Measurements from ENCODE around the gene CHCHD6.
A peak's percentile ranks its signal among the peaks of the same experiment; 100 is the strongest.

Gene CHCHD6

DNA sequence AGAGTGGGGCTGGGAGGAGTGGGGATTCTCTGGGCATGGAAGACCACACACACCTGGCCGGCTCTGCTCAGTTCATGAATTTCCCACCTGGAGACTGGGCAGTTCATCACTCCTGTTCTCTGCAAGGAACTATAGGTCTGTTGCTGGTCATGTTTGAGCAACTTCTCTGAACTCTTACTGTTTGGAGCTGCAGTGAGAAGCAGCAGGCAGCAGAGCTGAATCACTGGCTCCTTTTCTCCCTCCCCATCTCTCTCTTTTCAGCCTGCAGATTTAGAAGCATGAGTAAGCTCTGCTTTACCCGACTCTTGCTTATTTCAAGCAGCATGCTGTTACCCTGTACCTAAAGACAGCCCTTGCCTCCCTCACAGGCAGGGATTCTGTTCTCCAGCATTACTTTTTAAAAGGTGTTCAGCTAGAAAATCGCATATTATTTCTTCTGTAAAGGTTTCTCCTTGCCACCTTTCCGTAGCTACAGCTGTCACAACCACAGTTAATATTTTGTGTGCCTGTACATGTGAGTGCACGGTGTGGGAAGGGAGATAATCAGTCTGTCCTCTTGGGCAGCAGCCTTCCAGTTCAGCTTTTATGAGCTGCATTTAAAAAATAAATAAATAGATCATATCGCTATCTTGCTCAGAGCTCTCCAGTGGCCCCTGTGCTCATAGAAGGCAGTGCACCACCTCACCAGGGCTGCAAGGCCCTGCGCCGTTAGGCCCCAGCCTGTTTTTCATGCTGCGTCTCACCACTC is 131.6 kb downstream of the CHCHD6 start:
- H3K9me3 ChIP-seq (ENCODE audit: control insufficient read depth, insufficient read depth, low read length): no peaks in the 10 kb centered on the region
- H3K9ac ChIP-seq (ENCODE audit: low read depth, low read length): no peak overlapping the region
- no peaks in the 10 kb centered on the region for H3K36me3 ChIP-seq (ENCODE audit: control insufficient read depth, insufficient read depth, low read length)
- H3K27ac ChIP-seq (ENCODE audit: low read depth, low read length): peak overlapping the region; percentile 27
- no peaks in the 10 kb centered on the region for H3K4me1 ChIP-seq (ENCODE audit: control insufficient read depth, insufficient read depth, low read length)
- H3K4me3 ChIP-seq (ENCODE audit: low read depth, low read length): no peak overlapping the region
- no peaks in the 10 kb centered on the region for H3K27me3 ChIP-seq (ENCODE audit: control insufficient read depth, insufficient read depth, low read length)

DNA sequence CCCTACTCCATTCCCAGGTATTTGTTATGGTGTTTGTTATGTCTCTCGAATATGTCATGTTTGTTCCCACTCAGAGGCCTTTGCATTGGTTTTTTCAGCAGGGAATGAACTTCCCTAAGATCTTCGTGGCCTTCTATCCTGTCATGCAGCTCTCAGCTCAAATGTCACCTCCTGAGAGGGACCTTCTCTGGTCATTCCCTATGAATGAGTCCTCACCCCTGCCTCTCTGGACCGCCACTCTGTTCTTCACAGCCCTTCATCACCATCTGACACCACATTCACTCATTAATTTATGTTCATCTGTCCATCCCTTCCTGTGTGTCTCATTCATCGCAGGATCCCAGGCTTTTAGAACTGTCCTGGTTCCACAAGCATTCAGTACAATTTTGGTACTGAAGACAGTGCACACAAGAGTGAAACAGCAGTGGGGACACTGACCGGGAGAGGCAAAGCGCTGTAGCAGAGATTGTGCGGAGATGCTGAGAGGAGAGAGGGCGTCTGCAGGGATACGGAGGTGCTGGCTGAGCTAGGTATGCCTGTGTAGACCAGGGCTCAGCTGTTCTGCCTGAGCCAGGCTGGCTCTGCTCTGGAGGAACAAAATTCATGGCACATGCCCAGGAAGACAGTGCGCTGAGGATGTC is 132.3 kb downstream of the CHCHD6 start:
- Histone ChIP-seq H3K4me3 (ENCODE audit: low read depth, low read length) (no peak overlapping the region), H3K9me3 (ENCODE audit: control insufficient read depth, insufficient read depth, low read length) (no peaks in the 10 kb centered on the region), H3K27ac (ENCODE audit: low read depth, low read length) (no peak overlapping the region), H3K27me3 (ENCODE audit: control insufficient read depth, insufficient read depth, low read length) (no peaks in the 10 kb centered on the region), H3K36me3 (ENCODE audit: control insufficient read depth, insufficient read depth, low read length) (no peaks in the 10 kb centered on the region), H3K9ac (ENCODE audit: low read depth, low read length) (no peak overlapping the region), H3K4me1 (ENCODE audit: control insufficient read depth, insufficient read depth, low read length) (no peaks in the 10 kb centered on the region)

DNA sequence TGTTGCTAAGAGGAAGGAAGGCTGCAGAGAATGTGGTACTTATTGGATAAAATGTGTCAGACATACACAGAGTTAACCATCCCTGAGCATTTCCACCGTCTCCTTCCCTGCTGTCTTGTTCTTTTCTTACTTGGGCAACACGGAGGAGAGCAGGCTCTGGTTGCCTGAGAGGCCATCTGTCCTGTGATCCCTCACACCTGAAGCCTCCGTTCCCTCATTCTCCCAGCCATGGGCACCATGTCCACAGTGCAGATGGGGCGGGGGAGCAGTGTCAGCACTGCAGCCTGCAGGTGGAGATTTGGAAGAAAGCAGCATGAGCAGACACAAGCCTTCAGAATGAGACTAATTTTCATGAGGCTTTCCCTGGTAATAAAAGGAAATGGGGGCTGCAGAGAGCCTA is 133.7 kb downstream of the CHCHD6 start:
- Histone ChIP-seq H3K4me1 (ENCODE audit: control insufficient read depth, insufficient read depth, low read length) (no peaks in the 10 kb centered on the region), H3K4me3 (ENCODE audit: low read depth, low read length) (no peak overlapping the region), H3K36me3 (ENCODE audit: control insufficient read depth, insufficient read depth, low read length) (no peaks in the 10 kb centered on the region), H3K27ac (ENCODE audit: low read depth, low read length) (no peak overlapping the region), H3K9me3 (ENCODE audit: control insufficient read depth, insufficient read depth, low read length) (no peaks in the 10 kb centered on the region), H3K27me3 (ENCODE audit: control insufficient read depth, insufficient read depth, low read length) (no peaks in the 10 kb centered on the region), H3K9ac (ENCODE audit: low read depth, low read length) (no peak overlapping the region)

DNA sequence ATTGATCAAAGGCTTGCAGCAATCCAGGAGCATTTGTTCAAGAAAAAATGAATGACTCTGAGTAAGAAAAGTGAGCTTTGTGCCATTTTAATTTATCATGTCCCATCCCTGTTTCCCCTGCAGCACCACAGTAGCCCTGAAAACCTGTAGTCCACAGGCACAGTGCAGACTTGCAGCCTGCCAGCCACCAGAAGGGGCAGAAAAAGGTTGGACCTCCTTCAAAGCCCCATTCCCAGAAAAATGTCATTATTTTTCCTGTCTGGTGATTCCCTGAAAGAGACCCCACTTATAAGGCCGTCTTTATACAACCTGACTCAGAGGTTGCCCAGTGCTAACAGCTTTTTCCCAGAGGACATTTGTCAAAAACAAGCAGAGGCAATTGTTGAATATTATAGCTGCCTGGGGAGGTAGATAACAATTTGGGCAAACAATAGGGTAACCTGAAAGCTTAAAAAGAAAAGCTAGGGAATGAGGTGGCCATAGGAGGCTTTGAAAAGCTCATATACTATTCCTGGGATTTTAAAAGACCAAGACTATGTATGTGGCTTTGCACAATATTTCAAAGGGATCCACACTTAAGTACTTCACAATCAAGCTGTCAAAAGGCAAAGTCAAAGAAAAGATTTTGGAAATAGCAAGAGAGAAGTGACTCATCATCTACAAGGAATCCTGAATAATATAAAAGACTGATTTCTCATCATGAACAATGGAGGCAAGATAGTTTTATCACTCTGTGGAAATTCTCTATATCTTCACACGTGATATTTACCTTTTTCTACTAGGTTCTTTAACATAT is 142.1 kb downstream of the CHCHD6 start:
- H3K27me3 ChIP-seq (ENCODE audit: control insufficient read depth, insufficient read depth, low read length): no peaks in the 10 kb centered on the region
- H3K27ac ChIP-seq (ENCODE audit: low read depth, low read length): peak overlapping the region; percentile 16
- H3K4me1 ChIP-seq (ENCODE audit: control insufficient read depth, insufficient read depth, low read length): peaks cover 18% of the 10 kb centered on the region
- H3K4me3 ChIP-seq (ENCODE audit: low read depth, low read length): no peak overlapping the region
- no peaks in the 10 kb centered on the region for H3K36me3 ChIP-seq (ENCODE audit: control insufficient read depth, insufficient read depth, low read length)
- no peak overlapping the region for H3K9ac ChIP-seq (ENCODE audit: low read depth, low read length)
- no peaks in the 10 kb centered on the region for H3K9me3 ChIP-seq (ENCODE audit: control insufficient read depth, insufficient read depth, low read length)

GRCh38 chr3:126847061-126847460 is 143.0 kb downstream of the CHCHD6 start:
- no peaks in the 10 kb centered on the region for H3K9me3 ChIP-seq (ENCODE audit: control insufficient read depth, insufficient read depth, low read length)
- H3K9ac ChIP-seq (ENCODE audit: low read depth, low read length): no peak overlapping the region
- H3K27me3 ChIP-seq (ENCODE audit: control insufficient read depth, insufficient read depth, low read length): no peaks in the 10 kb centered on the region
- H3K27ac ChIP-seq (ENCODE audit: low read depth, low read length): no peak overlapping the region
- H3K4me3 ChIP-seq (ENCODE audit: low read depth, low read length): no peak overlapping the region
- peaks cover 27% of the 10 kb centered on the region for H3K4me1 ChIP-seq (ENCODE audit: control insufficient read depth, insufficient read depth, low read length)
- no peaks in the 10 kb centered on the region for H3K36me3 ChIP-seq (ENCODE audit: control insufficient read depth, insufficient read depth, low read length)

DNA sequence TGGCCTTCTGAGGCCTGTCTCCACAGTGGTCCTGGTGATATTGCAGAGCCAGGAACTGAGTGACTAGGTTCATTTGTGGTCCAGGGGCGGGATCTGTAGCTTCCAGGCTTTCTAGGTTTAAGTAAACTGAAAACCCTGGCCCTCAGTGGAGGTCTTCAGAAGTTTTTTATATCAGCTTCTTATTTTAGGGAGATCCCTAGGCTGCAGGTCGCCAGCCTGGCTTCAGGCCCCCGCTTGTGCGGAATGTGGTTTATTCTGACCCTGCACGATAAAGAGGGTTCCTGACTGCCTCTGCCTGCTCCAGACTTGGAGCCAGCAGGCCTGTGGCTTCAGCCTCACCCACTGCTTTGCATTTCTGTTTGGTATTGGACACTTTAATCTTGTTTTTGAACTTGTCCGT is 145.0 kb downstream of the CHCHD6 start:
- Histone ChIP-seq H3K4me3 (ENCODE audit: low read depth, low read length) (no peak overlapping the region), H3K27ac (ENCODE audit: low read depth, low read length) (no peak overlapping the region), H3K9ac (ENCODE audit: low read depth, low read length) (no peak overlapping the region), H3K27me3 (ENCODE audit: control insufficient read depth, insufficient read depth, low read length) (no peaks in the 10 kb centered on the region), H3K9me3 (ENCODE audit: control insufficient read depth, insufficient read depth, low read length) (no peaks in the 10 kb centered on the region), H3K4me1 (ENCODE audit: control insufficient read depth, insufficient read depth, low read length) (peaks cover 35% of the 10 kb centered on the region), H3K36me3 (ENCODE audit: control insufficient read depth, insufficient read depth, low read length) (no peaks in the 10 kb centered on the region)

DNA sequence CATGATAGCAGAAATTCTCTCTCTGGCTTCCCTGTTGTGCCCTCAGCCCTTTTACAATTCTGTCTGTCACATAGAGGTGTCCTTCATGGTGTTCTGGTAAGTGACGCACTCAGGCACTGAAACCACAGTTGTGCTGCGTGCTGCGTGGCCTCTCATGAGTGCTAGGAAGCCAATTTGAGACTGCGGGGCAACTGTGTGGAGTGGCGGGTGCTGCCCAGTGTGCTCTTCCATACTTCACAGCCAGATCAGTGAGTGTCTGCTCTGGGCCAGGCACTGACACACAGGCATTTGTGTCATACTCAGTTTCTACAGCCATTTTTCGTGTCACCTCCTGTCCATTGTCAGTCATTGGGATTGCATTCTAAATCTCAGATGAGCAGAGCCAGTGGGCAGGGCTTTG is 145.7 kb downstream of the CHCHD6 start:
- H3K4me1 ChIP-seq (ENCODE audit: control insufficient read depth, insufficient read depth, low read length): peaks cover 35% of the 10 kb centered on the region
- no peak overlapping the region for H3K9ac ChIP-seq (ENCODE audit: low read depth, low read length)
- no peaks in the 10 kb centered on the region for H3K9me3 ChIP-seq (ENCODE audit: control insufficient read depth, insufficient read depth, low read length)
- H3K36me3 ChIP-seq (ENCODE audit: control insufficient read depth, insufficient read depth, low read length): no peaks in the 10 kb centered on the region
- peak overlapping the region; percentile 4 for H3K27ac ChIP-seq (ENCODE audit: low read depth, low read length)
- no peak overlapping the region for H3K4me3 ChIP-seq (ENCODE audit: low read depth, low read length)
- H3K27me3 ChIP-seq (ENCODE audit: control insufficient read depth, insufficient read depth, low read length): no peaks in the 10 kb centered on the region

- H3K4me3 ChIP-seq (ENCODE audit: low read depth, low read length): no peak overlapping the region
- peak overlapping the region; percentile 87 for H3K27ac ChIP-seq (ENCODE audit: low read depth, low read length)
These were observed 146.5 kb downstream of the CHCHD6 start for GRCh38 chr3:126850370-126851085.

GRCh38 chr3:126851382-126851781 is 147.3 kb downstream of the CHCHD6 start:
- Histone ChIP-seq H3K4me1 (ENCODE audit: control insufficient read depth, insufficient read depth, low read length) (peaks cover 30% of the 10 kb centered on the region), H3K4me3 (ENCODE audit: low read depth, low read length) (no peak overlapping the region), H3K27me3 (ENCODE audit: control insufficient read depth, insufficient read depth, low read length) (no peaks in the 10 kb centered on the region), H3K27ac (ENCODE audit: low read depth, low read length) (peak overlapping the region; percentile 87), H3K36me3 (ENCODE audit: control insufficient read depth, insufficient read depth, low read length) (no peaks in the 10 kb centered on the region), H3K9me3 (ENCODE audit: control insufficient read depth, insufficient read depth, low read length) (no peaks in the 10 kb centered on the region), H3K9ac (ENCODE audit: low read depth, low read length) (peak overlapping the region; percentile 44)

More at GRCh38 chr3:126850370-126851085, 146.5 kb downstream of the CHCHD6 start:
- Histone ChIP-seq H3K4me1 (ENCODE audit: control insufficient read depth, insufficient read depth, low read length) (peaks cover 35% of the 10 kb centered on the region), H3K9me3 (ENCODE audit: control insufficient read depth, insufficient read depth, low read length) (no peaks in the 10 kb centered on the region), H3K36me3 (ENCODE audit: control insufficient read depth, insufficient read depth, low read length) (no peaks in the 10 kb centered on the region), H3K27me3 (ENCODE audit: control insufficient read depth, insufficient read depth, low read length) (no peaks in the 10 kb centered on the region), H3K9ac (ENCODE audit: low read depth, low read length) (peak overlapping the region; percentile 44)

GRCh38 chr3:126851934-126852333 is 147.9 kb downstream of the CHCHD6 start:
- Histone ChIP-seq H3K27ac (ENCODE audit: low read depth, low read length) (no peak overlapping the region), H3K4me1 (ENCODE audit: control insufficient read depth, insufficient read depth, low read length) (peaks cover 30% of the 10 kb centered on the region), H3K9ac (ENCODE audit: low read depth, low read length) (no peak overlapping the region; the same call in 1 of the 2 replicates), H3K27me3 (ENCODE audit: control insufficient read depth, insufficient read depth, low read length) (no peaks in the 10 kb centered on the region), H3K4me3 (ENCODE audit: low read depth, low read length) (no peak overlapping the region), H3K36me3 (ENCODE audit: control insufficient read depth, insufficient read depth, low read length) (no peaks in the 10 kb centered on the region), H3K9me3 (ENCODE audit: control insufficient read depth, insufficient read depth, low read length) (no peaks in the 10 kb centered on the region)

All from HUES48 (cell line).